Measurements from ENCODE around the gene SIM1.
"Not testable (repeated sequence)": the region's sequence is repeated elsewhere in the genome, so short reads cannot be mapped to it uniquely, and the experiment has no call there.

Gene SIM1

DNA sequence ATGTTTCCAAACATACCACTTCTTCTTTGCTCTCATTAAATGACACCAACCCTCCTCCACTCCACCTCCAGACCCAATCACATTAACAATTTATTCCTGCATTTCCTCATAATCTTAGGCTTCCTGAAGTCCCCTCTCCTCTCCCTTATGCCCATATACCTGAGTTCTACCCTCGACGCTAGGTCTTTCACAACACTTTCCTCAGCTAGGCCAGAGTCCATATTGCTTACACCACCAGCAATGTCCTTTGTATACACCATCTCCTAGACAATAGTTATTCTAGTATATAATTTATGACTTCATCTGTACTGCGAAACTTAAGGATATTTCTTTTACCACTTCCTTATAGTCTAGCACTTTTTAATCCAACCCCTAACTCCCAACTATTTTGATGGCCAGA lies 47.7 kb downstream of the SIM1 start:
- DNase-seq: no peak

DNA sequence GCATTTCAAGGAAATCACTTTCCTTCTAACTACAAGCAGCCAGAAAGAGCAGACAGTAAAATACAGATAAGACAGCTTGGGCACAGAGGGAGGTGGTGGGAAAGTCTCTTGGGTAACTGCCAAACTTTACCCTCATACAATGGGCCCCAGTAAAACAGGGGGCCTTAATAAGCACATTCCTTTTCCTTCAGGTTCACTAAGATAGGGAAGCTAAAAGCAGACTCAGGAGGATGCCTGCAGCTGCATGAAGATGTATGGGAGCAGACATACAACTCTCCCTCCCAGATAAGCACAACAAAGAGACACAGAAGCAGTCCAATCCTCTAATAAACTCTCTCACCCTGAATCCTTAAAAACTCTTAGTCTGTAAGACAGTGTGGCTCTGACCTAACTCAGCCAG lies 49.0 kb downstream of the SIM1 start:
- no peak for DNase-seq

DNA sequence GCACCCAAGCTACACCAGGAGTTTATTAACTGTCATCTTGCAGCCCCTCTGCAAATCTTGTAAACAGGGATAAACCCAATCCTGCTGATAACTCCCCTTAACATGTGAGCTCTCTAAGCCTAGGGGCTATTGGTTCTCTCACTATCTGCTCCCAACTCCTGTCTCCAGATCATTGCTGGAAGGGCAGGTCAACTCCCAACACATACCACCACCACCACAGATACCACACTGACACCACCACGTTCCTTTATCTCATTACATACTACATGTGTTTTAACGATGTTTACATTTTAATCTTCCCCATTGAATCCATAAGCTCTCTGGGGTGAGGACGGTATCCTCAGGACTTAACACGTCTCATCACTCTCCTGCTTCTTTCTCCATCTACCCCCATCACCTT lies 51.8 kb downstream of the SIM1 start:
- no peak for DNase-seq

DNA sequence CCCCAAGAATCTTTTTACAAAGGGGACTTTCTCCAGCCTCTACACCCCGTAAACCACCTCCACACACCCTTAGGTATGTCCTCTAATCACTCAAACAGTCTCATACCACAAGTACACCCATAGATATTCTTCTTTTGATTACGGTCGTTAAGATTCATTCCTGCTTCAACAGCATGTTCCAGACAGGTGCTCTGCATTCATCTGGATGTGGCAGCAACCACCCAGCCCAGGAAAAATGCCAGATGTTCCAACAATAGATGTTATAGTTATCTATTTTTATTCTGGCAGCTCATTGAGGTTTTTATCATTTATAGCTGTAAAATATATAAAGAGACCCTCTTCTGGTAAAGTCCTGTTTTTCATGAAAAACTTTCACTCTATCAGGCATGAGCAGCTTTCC lies 60.7 kb downstream of the SIM1 start:
- no peak for DNase-seq

DNA sequence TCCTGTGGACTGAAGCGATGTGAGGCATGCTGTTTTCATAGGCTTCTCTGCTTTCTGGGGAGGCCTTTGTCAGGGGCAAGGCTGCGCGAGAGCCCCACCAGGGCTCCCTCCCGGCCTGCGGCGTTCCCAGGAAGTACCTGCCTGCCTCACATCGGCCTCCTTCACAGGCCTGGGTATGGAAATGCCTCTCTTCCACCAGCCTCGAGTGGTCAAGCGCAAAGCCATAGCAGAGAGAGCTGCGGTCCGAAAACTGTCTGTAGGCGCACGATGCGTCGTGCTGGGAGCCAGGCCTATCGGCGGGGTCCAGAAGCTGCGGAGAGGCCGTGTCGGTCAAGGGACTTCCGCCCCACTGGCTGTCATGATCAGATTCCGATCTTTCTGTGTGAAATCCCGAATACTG lies 71.2 kb downstream of the SIM1 start:
- no peak for DNase-seq

DNA sequence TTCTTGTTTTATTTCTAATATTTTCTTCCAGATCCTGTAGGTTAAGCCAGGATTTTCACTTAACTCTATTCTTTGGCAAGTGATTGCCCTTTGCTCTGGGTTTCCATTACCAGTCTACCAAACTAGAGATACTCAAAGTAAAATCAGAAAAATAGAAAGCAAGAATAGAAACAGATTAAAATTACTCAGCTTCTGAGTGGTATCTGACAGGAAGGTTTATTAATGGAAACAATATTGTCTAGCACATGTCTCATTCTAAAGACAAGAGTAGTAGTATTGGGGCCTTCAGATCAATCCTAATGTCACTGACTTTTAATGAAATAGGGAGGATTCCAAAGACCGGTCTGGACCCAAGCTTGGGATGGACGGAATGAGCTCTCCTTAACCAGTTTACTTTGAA lies 72.3 kb downstream of the SIM1 start:
- no peak for DNase-seq

DNA sequence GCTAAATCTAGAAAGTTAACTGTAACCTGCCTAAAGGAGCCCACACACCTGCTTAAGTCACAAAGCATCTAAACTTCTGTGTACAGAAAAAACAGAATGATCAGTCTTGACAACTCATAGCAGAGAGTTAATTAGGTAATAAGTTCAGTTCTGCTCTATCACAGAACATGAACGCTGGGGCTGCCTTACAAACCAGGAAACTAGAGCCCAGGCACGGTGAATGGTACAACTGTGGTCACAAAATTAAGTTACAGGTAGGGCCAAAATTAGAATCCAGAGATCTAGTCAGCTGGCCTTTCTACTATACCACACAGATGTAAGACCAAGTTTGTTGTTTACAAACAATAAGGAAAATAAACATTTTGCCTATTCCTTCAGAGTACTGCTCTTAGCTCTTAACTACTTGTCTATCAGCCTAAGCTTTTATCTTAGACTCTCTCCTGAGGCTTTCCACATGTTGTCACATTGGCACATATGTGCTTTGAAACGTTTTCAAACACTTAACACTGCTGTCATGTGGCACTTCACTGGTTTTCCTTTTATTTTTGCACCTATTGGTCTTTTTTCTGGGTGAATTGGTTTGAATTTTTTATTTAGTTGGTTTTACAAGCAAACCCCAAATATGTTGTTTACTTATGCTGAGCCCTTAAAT lies 75.7 kb downstream of the SIM1 start:
- DNase-seq: no peak

DNA sequence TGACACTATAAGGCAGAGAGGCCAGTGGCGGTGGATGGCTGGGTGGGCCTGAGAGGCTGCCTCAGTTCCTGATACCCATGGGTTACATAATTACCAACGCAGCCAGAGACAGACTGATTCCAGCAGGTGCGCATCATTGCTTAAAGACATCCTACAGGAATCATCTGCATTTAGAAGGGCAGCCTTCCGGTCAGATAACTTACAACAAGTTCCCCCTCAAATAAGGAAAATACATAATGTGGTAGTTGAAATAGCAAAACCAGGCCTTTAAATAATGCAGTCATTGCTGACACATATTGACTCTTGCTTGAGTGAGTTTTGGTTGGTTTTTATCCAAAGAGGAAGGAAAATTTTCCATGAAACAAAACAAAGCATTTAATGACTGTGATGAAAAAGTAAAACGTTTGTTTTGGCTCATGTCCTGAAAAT lies 81.9 kb downstream of the SIM1 start:
- DNase-seq: no peak

DNA sequence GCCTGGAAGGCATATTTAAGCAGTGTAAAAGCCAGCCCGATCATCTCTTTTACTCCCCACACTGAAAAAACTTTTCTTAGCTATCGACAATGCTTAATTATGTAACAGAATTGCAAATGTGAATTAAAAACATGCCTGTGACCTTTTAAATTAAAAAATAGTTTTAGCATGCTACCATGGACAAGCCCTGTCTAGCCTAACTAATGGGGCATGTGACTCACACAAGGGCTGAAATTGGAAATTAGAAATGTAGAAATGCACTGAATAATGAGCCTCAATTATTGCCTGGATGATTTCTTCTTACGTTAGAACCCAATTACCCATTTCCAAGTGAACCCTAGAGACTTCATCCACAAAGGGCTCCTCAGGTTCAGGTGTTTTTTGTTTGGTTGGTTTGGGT lies 82.7 kb downstream of the SIM1 start:
- DNase-seq: no peak

DNA sequence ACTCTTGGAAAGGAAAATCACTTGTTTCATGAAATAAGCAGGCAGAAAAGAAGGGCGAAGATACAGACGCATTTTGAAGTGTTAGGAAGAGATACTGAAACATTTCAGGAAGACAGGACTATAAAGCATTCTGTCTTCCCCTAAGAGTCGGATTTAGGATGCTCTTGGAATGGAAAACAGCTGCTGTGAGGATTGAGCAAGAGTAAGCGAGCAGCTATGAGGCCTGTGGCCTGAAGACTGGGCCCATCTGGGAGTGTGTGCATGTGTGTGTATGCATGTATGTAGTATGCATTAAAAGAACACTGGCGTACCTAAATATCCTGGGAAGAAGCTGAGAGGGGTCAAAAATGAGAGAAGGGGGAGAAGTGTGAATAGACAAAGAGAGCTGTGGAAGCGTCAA lies 83.6 kb downstream of the SIM1 start:
- DNase-seq: no peak

DNA sequence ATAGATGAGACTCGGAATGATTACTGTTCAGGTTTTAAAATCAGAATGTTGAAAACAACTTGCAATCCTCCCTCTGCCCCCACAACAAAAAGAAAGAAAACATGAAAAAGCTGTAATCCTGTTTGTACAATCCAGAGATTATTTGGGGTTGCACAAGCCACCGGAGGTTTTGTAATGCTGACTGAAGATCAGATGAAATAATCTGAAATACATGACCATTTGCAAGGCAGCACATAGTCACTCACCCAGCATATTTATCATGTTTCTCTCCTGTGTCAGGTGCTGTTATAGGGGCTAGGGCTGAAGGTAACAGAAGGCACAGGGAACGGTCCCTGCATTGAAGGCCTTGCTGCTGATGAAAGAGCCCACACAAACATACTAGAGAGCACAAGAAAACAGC lies 85.3 kb downstream of the SIM1 start:
- no peak for DNase-seq

DNA sequence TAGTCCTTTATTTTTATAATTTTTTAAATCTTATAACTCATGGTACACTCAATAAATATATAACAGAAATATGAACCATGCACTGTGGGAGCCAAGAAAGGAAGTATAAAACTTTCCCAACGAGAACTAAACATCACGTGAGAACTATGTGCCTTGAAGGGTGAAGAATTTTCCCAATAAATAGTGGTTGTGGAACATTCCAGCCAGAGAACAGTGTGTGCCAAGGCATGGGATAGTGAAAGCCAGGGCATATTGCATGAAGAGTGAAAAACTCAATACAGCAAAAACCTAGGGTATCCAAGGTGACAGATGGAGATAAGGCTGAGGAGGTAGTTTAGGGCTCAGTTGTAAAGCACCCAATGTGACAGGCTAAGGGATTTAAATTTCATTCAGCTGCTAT lies 86.1 kb downstream of the SIM1 start:
- DNase-seq: no peak

DNA sequence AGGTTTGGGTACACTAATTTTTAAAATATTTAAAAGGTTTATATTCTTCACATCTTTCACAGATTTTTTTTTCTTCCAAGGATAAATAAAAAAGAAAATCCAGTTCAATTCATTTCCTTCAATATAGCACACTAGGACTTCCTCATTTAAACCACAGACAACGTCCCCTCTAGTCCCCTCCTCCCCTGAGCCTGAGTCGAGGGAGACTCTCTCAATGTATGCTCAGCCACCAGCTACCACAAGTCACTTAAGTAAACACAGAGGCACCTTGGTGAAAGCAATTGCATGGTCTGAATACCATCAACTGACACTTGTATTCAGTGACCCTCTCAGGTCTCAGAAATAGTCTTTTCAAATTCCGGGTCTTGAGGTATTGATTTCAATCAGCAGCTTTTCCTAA lies 88.6 kb downstream of the SIM1 start:
- DNase-seq: no peak

DNA sequence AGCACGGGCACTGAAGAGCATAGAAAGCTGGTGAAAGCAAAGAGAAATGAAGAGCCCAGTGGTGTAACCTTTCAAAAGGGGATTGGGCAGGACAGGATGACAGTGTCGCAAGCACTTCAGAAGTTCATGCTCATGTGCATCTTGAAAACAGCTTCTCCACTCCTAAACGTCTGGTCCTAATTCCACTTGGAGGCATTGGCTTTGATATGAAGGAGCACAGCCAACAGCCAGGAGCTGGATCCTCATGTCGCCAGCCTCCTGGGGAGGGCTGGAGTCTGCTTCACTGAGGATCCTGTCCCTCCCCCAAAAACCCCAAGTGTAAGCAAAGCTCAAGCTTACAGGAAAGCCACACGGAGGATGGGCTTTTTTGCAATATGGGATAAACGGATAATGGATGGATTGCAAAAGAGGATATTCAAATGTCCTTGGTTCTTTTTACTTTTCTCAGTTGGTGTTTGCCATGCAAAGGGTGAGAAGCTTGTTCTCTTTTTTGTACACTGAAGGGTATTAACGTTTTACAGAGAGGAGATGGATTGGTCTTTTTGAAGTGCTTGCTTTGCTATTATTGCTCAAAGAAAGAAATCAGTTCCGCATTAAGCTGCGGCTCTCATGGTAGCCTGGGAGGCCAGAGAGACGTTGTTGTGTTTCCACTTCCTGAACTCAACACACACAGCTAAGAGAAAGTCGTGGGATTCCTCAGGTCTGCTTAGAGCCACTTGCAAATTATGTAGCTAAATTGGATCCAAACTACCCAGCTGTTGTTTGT lies 92.2 kb downstream of the SIM1 start:
- no peak for DNase-seq

DNA sequence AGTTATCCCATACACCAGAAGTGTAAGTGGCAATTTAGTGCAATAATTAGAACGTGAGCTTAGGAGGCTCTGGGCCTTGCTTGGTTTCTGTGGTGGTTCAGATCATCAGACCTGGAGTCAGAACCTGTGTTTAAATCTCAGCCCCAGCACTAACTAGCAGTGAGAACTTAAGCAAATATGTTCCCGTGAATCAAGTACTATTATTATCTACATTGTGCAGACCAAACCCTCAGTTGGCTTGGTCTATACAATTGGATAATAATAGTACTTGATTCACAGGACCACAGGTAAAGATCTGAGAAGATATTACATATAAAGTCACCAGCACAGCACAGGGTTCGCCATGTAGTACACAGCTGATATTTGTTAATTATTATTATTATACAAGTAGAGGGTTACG lies 93.1 kb downstream of the SIM1 start:
- no peak for DNase-seq

DNA sequence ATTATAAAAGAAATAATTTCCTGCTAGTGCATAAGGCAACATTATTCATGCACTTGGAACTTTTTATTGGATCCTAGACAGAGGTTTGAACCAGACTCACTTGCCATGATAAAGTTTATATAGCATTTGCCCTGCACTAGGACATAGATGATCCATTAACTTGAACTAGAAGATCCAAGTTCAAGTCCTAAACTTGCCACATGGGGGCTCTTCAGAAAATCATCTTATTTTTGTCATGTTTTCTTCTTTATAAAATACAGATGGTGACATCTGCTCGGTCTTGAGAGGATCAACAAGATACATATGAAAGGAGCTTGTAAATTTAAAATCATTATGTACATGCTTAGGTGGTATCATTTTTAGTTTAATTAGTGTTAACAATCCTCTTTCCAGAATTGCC lies 94.5 kb downstream of the SIM1 start:
- no peak for DNase-seq

DNA sequence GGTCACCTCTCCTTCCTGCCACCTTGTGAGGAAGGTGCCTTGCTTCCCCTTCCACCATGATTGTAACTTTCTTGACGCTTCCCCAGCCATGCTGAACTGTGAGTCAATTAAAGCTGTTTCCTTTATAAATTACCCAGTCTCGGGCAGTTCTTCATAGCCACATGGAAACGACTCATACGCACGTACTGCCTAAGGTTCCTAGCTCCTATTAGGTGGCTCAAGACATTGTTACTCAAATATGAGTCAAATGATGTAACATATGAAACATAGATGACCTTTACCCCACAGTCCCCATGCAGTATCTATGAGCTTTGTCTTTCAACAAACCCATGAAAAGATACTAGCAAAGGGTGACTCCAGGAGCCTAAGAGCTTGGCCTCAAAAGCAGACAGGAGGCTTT lies 98.3 kb downstream of the SIM1 start:
- no peak for DNase-seq

DNA sequence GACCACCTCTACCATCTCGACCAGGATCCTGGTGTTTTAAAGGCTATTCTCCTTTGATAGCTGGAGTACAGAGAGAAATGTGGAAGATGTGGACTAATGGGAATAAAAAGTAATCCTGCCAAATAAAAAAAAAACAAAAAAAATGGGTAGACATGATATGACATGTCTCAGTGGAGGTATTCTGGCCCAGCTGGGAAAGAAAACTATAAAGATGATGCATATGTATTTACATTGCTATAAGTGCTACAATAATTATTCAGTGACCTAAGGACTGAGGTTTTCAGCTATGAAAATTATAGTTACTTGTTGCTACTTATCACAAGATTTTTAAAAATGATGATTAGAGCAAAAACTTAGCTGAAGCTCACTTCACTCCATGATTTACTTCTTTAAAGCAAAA lies 101.1 kb downstream of the SIM1 start:
- DNase-seq: no peak

DNA sequence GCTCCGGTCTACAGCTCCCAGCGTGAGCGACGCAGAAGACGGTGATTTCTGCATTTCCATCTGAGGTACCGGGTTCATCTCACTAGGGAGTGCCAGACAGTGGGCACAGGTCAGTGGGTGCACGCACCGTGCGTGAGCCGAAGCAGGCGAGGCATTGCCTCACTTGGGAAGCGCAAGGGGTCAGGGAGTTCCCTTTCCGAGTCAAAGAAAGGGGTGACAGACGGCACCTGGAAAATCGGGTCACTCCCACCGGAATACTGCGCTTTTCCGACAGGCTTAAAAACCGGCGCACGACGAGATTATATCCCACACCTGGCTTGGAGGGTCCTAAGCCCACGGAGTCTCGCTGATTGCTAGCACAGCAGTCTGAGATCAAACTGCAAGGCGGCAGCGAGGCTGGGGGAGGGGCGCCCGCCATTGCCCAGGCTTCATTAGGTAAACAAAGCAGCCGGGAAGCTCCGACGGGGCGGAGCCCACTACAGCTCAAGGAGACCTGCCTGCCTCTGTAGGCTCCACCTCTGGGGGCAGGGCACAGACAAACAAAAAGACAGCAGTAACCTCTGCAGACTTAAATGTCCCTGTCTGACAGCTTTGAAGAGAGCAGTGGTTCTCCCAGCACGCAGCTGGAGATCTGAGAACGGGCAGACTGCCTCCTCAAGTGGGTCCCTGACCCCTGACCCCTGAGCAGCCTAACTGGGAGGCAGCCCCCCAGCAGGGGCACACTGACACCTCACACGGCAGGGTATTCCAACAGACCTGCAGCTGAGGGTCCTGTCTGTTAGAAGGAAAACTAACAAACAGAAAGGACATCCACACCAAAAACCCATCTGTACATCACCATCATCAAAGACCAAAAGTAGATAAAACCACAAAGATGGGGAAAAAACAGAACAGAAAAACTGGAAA lies 109.7 kb downstream of the SIM1 start:
- DNase-seq: not testable (repeated sequence)

DNA sequence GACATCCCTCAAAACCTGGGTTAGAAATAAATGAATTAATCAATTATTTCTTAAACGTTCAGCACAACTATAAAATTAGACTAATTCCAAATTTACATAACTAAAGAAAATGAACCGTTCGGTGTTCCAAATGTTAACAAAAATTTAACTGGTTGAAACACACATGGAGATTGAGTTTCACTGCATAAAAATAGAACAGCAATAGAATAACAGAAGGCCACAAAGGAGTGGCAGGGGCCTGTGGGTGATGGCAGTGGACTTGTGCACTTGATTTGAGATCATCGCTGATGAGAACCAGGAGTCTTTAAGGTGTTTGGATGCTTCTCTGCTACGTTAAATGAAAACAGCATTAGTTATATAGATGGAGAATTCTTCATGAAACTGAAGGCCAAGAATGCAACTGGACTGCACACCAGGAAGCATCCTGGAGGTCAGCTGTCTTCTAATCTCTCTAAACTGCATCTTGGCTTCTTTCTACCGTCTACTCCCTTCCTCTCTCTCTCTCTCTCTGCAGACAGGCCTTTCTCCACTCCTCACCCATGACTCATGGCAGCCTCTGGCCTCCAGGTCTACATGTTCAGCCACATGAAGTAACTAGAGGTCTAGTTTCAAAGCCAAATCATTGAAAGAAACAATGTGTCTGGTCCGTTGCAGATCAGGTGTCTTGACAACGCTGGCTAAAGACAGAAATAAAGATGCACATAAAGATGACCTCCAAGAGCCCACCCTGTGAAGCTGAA lies 111.3 kb downstream of the SIM1 start:
- no peak for DNase-seq

DNA sequence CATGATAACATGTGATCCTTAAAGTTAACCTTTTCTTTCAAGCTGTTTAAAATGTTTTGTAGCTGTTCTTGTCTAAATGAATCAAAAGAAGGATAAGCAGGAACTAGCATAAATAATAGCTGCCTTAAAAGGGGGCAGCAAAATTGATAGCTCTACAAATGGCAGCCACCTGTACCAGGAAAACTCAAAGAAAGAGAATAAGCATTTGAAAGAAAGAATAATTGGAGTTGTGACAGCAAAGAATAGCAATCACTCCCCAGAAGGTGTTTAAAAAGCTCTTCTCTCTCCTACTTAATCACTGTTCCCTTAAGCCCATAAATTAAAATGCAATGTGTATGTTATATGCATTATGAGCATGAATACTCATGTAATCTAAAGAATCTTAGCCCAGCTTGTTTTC lies 114.6 kb downstream of the SIM1 start:
- DNase-seq: no peak

DNA sequence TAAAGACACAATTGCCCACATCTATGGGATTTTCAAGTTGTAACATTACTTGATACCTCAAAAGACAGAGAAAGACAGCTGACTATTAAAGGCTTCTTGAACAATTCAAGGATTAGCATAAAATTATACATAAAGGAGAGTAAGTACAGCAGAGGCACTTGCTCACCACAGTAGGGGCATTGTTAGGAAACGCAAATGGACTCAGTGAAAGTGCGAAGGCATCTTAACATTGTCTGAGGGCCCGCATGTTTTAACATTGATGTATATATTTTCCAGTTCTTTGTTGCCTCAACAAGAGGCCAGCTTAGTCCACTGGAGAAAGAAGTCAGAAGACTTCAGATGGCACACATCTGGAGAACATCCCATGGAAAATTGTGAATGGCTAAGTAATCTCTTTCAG lies 115.4 kb downstream of the SIM1 start:
- no peak for DNase-seq

DNA sequence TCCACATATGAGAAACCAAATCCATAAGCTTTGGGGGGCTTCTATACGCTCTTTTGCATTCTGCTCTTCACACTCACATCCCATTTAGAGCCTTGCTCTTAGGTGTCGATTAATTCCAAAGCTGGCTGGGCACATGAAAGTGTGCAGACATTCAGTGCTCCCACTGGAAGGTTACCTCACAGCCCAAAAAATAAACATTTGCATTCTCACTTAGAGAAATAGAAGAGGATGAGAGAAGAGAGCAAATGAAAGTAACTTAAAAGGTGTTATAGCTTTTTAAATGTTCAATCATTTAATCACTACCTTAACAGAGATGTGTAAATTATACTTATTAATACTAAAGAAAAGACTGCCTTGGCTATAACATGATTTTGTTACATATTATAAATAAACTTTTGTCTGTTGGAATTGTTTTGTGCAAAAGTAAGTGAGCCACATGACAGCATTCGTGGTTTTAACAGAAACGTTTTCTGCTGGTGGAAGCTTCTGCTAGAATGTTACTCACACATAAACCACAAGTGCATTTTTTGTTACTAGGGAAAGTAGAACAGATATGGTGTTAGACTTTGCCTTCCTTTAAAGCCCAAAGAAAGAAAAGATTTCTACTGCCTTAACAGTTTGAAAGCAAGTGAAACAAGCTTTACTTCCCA lies 116.7 kb downstream of the SIM1 start:
- DNase-seq: no peak
